Neural progenitor cell (in vitro differentiated cells): ENCODE data around the gene SLC43A3. TPM values are rescaled to one million over a fixed set of nuclear protein-coding genes. Genes with fewer than 3 reads are reported as not detected.

ENCODE experiments used
- DNase-seq: peaks from one replicate; pipeline ENCODE4 v3.0.0-alpha.2; 2016; ENCODE audit warnings: low spot score
- H2AFZ ChIP-seq: fragments of 200-600 bp; sonication (generic); replicated peaks from 2 replicates; pipeline ENCODE4 v1.6.1; 2016; ENCODE audit warnings: antibody characterized with exemption
- H3F3A ChIP-seq: fragments of 200-600 bp; sonication (generic); 2 replicates; pipeline ENCODE4 v1.6.1; 2016; ENCODE audit warnings: antibody characterized with exemption, low read depth
- H3K27ac ChIP-seq: fragments of 200-600 bp; sonication (generic); 2 replicates; pipeline ENCODE4 v1.5.1; 2016; ENCODE audit warnings: mild to moderate bottlenecking
- H3K27me3 ChIP-seq: fragments of 200-600 bp; sonication (generic); 2 replicates; pipeline ENCODE4 v1.6.1; 2016; ENCODE audit warnings: mild to moderate bottlenecking, moderate library complexity
- H3K36me3 ChIP-seq: fragments of 200-600 bp; sonication (generic); 2 replicates; pipeline ENCODE4 v1.5.1; 2016
- H3K4me1 ChIP-seq: fragments of 200-600 bp; sonication (generic); 2 replicates; pipeline ENCODE4 v1.6.1; 2016; ENCODE audit warnings: mixed run types
- H3K4me2 ChIP-seq: fragments of 200-600 bp; sonication (generic); 2 replicates; pipeline ENCODE4 v1.6.1; 2016
- H3K4me3 ChIP-seq: fragments of 200-600 bp; sonication (generic); 2 replicates; pipeline ENCODE4 v1.5.1; 2016
- H3K79me2 ChIP-seq: fragments of 200-600 bp; sonication (generic); 2 replicates; pipeline ENCODE4 v1.6.1; 2016; ENCODE audit warnings: low read depth
- H3K9ac ChIP-seq: fragments of 200-600 bp; sonication (generic); 2 replicates; pipeline ENCODE4 v1.6.1; 2016
- H3K9me3 ChIP-seq: fragments of 200-600 bp; sonication (generic); 2 replicates; pipeline ENCODE4 v1.5.1; 2016; ENCODE audit warnings: low read depth
- H4K20me1 ChIP-seq: fragments of 200-600 bp; sonication (generic); 2 replicates; pipeline ENCODE4 v1.6.1; 2016; ENCODE audit warnings: low read depth
- H3K27ac Mint-ChIP-seq: 3 replicates; pipeline ENCODE4 v1.8.0; 2021; ENCODE audit warnings: mixed read lengths
- H3K27me3 Mint-ChIP-seq: 2 replicates; pipeline ENCODE4 v1.8.0; 2022; ENCODE audit warnings: low read depth, mild to moderate bottlenecking, inconsistent platforms, moderate library complexity, mixed read lengths; ENCODE audit not compliant: insufficient read depth
- H3K36me3 Mint-ChIP-seq: 3 replicates; pipeline ENCODE4 v1.8.0; 2021; ENCODE audit warnings: mixed read lengths
- H3K4me1 Mint-ChIP-seq: 3 replicates; pipeline ENCODE4 v1.8.0; 2021; ENCODE audit warnings: mixed read lengths
- H3K4me3 Mint-ChIP-seq: 3 replicates; pipeline ENCODE4 v1.8.0; 2021; ENCODE audit warnings: mild to moderate bottlenecking, moderate library complexity, mixed read lengths
- H3K9me3 Mint-ChIP-seq: 3 replicates; pipeline ENCODE4 v1.8.0; 2020; ENCODE audit warnings: mixed read lengths
- CTCF ChIP-seq: fragments of 200-600 bp; sonication (generic); IDR thresholded peaks from 2 replicates; pipeline ENCODE4 v1.5.1; 2017; ENCODE audit warnings: antibody characterized with exemption, mild to moderate bottlenecking
- EZH2 ChIP-seq: fragments of 200-600 bp; sonication (generic); IDR thresholded peaks from 2 replicates; pipeline ENCODE4 v1.6.1; 2017; ENCODE audit warnings: antibody characterized with exemption, mild to moderate bottlenecking, moderate library complexity
- EZH2phosphoT487 ChIP-seq: fragments of 200-600 bp; sonication (generic); IDR thresholded peaks from 2 replicates; pipeline ENCODE4 v1.6.1; 2017; ENCODE audit warnings: antibody characterized with exemption
- total RNA-seq: library from RNA; depleted of rRNA; stranded (reverse); fragments of >200 nt; gene quantifications from 2 replicates; pipeline ENCODE4 v1.2.3, GENCODE V29; 2015; ENCODE audit warnings: low replicate concordance

The SLC43A3 gene
- total RNA-seq, 1 donor from 2014 or later: 5.6 TPM

GRCh38 chr11:57413681-57414080, 13.2 kb downstream of the SLC43A3 start:
- Mint-ChIP-seq H3K4me3 (peak overlapping the region; percentile 34), H3K27ac (no peak overlapping the region), H3K36me3 (peaks cover 18% of the 10 kb centered on the region), H3K27me3 (peaks cover 4% of the 10 kb centered on the region), H3K4me1 (no peaks in the 10 kb centered on the region), H3K9me3 (no peaks in the 10 kb centered on the region)
- H4K20me1 ChIP-seq: no peaks in the 10 kb centered on the region
- no peak overlapping the region for H3K27ac ChIP-seq
- H3K4me3 ChIP-seq: no peak overlapping the region
- H3K9ac ChIP-seq: no peak overlapping the region
- H3K27me3 ChIP-seq: no peaks in the 10 kb centered on the region
- no peaks in the 10 kb centered on the region for H3K4me1 ChIP-seq
- no peaks in the 10 kb centered on the region for H3F3A ChIP-seq
- H3K79me2 ChIP-seq: no peaks in the 10 kb centered on the region
- H3K4me2 ChIP-seq: no peak overlapping the region
- no peak overlapping the region for H2AFZ ChIP-seq
- no peaks in the 10 kb centered on the region for H3K9me3 ChIP-seq
- TF ChIP-seq EZH2 (no peak), CTCF (no peak), EZH2phosphoT487 (no peak)
- DNase-seq: no peak
- H3K36me3 ChIP-seq: no peaks in the 10 kb centered on the region

GRCh38 chr11:57410287-57410686, 16.6 kb downstream of the SLC43A3 start:
- no peaks in the 10 kb centered on the region for H3K36me3 ChIP-seq
- H3K4me2 ChIP-seq: no peak overlapping the region
- no peak overlapping the region for H3K27ac Mint-ChIP-seq
- no peak overlapping the region for H3K27ac ChIP-seq
- no peaks in the 10 kb centered on the region for H3K27me3 ChIP-seq
- no peaks in the 10 kb centered on the region for H3F3A ChIP-seq
- peaks cover 8% of the 10 kb centered on the region for H3K27me3 Mint-ChIP-seq
- H3K4me3 Mint-ChIP-seq: no peak overlapping the region
- no peaks in the 10 kb centered on the region for H3K4me1 ChIP-seq
- no peaks in the 10 kb centered on the region for H3K9me3 Mint-ChIP-seq
- no peaks in the 10 kb centered on the region for H3K79me2 ChIP-seq
- H4K20me1 ChIP-seq: no peaks in the 10 kb centered on the region
- DNase-seq: no peak
- H3K4me1 Mint-ChIP-seq: no peaks in the 10 kb centered on the region
- H3K4me3 ChIP-seq: no peak overlapping the region
- no peaks in the 10 kb centered on the region for H3K9me3 ChIP-seq
- no peak overlapping the region for H2AFZ ChIP-seq
- TF ChIP-seq EZH2phosphoT487: no peak
- no peak for TF ChIP-seq EZH2
- no peak for TF ChIP-seq CTCF
- H3K36me3 Mint-ChIP-seq: peaks cover 18% of the 10 kb centered on the region
- H3K9ac ChIP-seq: no peak overlapping the region

- Histone ChIP-seq H3F3A (no peaks in the 10 kb centered on the region), H3K4me3 (no peak overlapping the region), H3K27me3 (no peaks in the 10 kb centered on the region), H3K79me2 (no peaks in the 10 kb centered on the region), H3K36me3 (no peaks in the 10 kb centered on the region), H3K4me1 (no peaks in the 10 kb centered on the region), H3K9me3 (no peaks in the 10 kb centered on the region), H4K20me1 (no peaks in the 10 kb centered on the region), H3K4me2 (no peak overlapping the region), H3K9ac (no peak overlapping the region), H2AFZ (no peak overlapping the region), H3K27ac (no peak overlapping the region)
- Mint-ChIP-seq H3K4me3 (no peak overlapping the region), H3K4me1 (no peaks in the 10 kb centered on the region), H3K9me3 (no peaks in the 10 kb centered on the region), H3K27me3 (peaks cover 7% of the 10 kb centered on the region), H3K27ac (peak overlapping the region; percentile 50), H3K36me3 (peaks cover 14% of the 10 kb centered on the region)
- TF ChIP-seq EZH2: no peak
- TF ChIP-seq EZH2phosphoT487: no peak
- TF ChIP-seq CTCF: no peak
- DNase-seq: no peak
Observed at GRCh38 chr11:57409321-57410100, 17.4 kb downstream of the SLC43A3 start.
